AG10803 (cell line): ENCODE data around the gene ATP1A4.

Experiments used
- DNase-seq: peaks from one replicate; pipeline ENCODE4 v3.0.0; 2010; ENCODE audit warnings: low read depth
- H3K4me3 ChIP-seq: 2 replicates; pipeline ENCODE4 v1.5.1; 2011; ENCODE audit warnings: mild to moderate bottlenecking, low read length, control low read depth
- TF ChIP-seq, protein P1 (sequence below): conservative IDR thresholded peaks from 2 replicates; pipeline ENCODE4 v1.5.1; 2011; ENCODE audit warnings: mild to moderate bottlenecking, low read length, control low read depth, inconsistent platforms

ATP1A4 gene

DNA sequence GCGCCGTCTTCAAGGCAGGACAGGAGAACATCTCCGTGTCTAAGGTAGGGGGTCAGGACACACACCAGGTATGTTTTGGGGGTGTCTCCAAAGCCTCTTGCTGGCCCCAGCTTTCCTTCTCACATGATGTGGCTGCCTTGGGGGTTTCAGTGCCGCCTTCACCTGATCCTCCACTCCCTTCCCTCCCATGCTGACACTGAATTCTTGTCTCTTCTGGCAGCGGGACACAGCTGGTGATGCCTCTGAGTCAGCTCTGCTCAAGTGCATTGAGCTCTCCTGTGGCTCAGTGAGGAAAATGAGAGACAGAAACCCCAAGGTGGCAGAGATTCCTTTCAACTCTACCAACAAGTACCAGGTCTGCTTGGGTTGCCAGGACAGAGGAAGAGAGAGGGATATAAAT is 22.4 kb upstream of the ATP1A4 start:
- H3K4me3 ChIP-seq: no peak overlapping the region
- TF ChIP-seq, protein P1, sequence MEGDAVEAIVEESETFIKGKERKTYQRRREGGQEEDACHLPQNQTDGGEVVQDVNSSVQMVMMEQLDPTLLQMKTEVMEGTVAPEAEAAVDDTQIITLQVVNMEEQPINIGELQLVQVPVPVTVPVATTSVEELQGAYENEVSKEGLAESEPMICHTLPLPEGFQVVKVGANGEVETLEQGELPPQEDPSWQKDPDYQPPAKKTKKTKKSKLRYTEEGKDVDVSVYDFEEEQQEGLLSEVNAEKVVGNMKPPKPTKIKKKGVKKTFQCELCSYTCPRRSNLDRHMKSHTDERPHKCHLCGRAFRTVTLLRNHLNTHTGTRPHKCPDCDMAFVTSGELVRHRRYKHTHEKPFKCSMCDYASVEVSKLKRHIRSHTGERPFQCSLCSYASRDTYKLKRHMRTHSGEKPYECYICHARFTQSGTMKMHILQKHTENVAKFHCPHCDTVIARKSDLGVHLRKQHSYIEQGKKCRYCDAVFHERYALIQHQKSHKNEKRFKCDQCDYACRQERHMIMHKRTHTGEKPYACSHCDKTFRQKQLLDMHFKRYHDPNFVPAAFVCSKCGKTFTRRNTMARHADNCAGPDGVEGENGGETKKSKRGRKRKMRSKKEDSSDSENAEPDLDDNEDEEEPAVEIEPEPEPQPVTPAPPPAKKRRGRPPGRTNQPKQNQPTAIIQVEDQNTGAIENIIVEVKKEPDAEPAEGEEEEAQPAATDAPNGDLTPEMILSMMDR: no peak
- peak; percentile 28 for DNase-seq

DNA sequence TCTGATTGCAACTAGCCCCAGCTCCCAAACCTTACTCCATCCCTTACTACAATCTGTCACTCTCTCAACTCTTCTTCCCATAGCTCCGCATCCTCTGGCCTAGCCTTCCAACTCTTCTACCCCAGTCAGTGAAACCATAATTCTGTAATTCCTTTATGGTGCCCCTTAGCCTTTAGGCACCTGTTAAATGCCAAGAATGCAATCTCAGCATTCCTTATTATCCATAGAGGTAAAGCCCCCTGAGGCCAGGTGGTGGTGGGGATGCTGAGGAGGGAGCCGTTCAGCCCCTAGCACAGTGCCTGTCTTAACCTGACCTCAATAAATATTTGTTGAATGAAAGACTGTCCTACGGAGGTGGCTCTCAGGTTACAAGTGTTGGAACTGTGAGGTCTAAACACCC is 21.8 kb upstream of the ATP1A4 start:
- H3K4me3 ChIP-seq: no peak overlapping the region
- TF ChIP-seq, protein P1: no peak
- no peak for DNase-seq

DNA sequence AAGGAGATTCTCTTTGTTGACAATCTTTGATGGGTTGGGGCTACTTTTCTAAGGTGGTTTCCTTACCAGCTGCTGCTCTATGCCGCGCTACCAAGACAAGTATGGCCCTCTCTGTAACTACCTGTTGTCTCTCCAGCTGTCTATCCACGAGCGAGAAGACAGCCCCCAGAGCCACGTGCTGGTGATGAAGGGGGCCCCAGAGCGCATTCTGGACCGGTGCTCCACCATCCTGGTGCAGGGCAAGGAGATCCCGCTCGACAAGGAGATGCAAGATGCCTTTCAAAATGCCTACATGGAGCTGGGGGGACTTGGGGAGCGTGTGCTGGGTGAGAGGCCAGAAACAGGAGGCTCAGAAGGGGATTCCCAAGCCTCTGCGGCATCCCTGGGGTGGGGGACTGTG is 21.4 kb upstream of the ATP1A4 start:
- no peak for DNase-seq
- no peak overlapping the region for H3K4me3 ChIP-seq
- TF ChIP-seq, protein P1: no peak

DNA sequence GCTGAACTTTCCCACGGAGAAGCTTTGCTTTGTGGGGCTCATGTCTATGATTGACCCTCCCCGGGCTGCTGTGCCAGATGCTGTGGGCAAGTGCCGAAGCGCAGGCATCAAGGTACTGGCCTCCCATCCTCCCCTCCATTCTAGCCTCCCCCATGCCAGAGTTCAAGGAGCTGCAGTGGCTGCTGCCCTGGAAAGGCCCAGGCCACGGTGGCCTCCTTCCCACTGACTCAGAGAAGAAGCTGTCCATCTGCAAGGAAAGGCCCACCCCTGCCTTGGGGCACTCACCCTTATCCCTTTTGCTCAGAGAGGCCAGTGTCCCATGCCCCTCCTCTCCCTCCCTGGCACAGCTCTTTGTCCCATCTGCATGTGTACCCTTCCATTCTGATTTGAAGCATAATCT is 20.9 kb upstream of the ATP1A4 start:
- TF ChIP-seq, protein P1: no peak
- no peak overlapping the region for H3K4me3 ChIP-seq
- DNase-seq: no peak

DNA sequence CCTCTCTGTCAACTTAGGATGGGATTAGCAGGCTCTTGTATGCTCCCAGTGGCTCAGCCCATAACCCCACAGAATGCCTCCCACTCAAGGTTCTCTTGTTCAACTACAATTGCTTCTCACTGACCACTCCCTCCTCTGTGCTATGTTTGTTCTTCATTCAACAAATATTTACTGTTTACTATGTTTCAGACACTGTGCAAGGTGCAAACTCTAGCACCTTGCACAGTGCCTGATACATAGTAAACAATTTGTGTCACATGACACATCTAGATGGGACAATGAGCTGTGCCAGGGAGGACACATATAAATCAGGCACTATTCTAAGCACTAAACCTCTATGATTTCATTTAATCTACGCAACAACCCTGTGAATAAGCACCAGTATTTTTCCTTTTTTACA is 20.5 kb upstream of the ATP1A4 start:
- TF ChIP-seq, protein P1: no peak
- H3K4me3 ChIP-seq: no peak overlapping the region
- no peak for DNase-seq

DNA sequence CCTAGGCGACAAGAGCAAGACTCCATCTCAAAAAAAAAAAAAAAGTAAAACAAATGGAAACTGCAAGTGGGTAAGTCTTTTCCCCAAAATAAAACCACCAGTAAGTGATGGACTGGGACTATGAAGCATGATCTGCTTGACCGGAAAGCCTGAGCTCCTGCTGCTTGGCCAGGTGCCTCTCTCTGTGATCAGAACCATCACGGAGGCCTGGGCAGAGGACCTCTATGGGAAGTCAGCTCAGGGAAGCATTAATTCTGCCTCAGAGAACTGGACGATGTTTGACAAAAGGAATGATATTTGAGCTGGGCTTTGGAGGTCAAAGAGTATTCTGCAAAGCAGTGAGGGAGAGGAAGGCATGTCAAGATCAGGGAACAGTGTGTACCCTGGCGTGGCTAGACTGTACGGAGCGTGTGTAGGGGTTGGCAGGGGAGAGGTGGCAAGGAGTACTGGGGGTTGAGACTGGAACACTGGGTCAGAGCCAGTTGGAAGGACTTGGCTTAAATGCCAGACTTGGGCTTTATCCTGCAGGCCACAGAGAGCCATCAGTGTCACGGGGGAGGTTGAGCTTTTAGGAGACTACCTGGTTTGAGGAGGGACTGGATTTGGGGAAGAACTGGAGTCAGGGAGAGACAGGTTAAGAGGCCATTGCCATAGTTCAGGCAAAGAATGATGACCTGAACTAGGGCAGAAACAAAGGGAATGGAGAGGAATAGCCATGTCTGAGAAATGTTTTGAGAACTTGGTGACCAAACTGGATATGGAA is 19.4 kb upstream of the ATP1A4 start:
- DNase-seq: no peak
- no peak overlapping the region for H3K4me3 ChIP-seq
- TF ChIP-seq, protein P1: no peak

DNA sequence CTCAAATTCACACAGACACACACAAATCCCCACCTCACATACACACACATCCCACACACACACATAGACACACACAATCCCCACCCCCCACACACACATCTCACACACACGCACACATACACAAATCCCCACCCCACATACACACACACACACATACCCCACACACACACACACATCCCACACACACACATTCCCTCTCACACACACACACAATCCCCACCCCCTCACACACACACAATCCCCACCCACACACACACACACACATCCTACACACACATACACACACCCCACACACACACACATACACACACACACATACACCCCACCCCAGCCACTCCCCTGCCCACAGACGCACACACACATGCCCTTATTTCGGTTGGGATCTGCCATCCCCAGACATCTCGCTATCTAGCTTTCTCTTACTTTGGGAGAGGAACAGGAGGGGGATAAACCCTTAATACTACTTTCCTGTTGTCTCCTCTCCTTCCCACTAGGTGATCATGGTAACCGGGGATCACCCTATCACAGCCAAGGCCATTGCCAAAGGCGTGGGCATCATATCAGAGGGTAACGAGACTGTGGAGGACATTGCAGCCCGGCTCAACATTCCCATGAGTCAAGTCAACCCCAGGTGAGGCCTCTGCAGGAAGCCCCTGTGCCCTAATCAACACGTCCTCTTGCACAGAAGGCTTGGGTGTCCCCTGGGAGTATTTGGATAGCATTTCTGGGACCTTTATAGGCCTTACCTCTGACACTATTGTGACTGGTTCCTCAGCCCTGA is 17.2 kb upstream of the ATP1A4 start:
- TF ChIP-seq, protein P1: no peak
- DNase-seq: no peak
- no peak overlapping the region for H3K4me3 ChIP-seq
